Mesothelial cell of epicardium (in vitro differentiated cells): ENCODE results near the gene PARP3. TPM values are rescaled to one million over a fixed set of nuclear protein-coding genes. Genes with fewer than 3 reads are reported as not detected.

Experiments used
- DNase-seq, 2 experiments: peaks; one replicate each; pipeline ENCODE4 v3.0.0; 2021; ENCODE audit warnings: low spot score in 2 of 2; ENCODE audit not compliant: unreplicated experiment in 2 of 2
- H3K27ac Mint-ChIP-seq: 2 replicates; pipeline ENCODE4 v1.8.0; 2021; ENCODE audit warnings: mixed read lengths
- H3K27me3 Mint-ChIP-seq: 2 replicates; pipeline ENCODE4 v1.8.0; 2021; ENCODE audit warnings: low read depth, mixed read lengths
- H3K36me3 Mint-ChIP-seq: 2 replicates; pipeline ENCODE4 v1.8.0; 2021; ENCODE audit warnings: mixed read lengths
- H3K4me1 Mint-ChIP-seq: 2 replicates; pipeline ENCODE4 v1.8.0; 2021; ENCODE audit warnings: mixed read lengths
- H3K4me3 Mint-ChIP-seq: 2 replicates; pipeline ENCODE4 v1.8.0; 2021; ENCODE audit warnings: mild to moderate bottlenecking, moderate library complexity, mixed read lengths
- H3K9me3 Mint-ChIP-seq: 2 replicates; pipeline ENCODE4 v1.8.0; 2021; ENCODE audit warnings: mixed read lengths
- total RNA-seq: library from RNA; stranded (reverse); gene quantifications from 3 replicates; pipeline ENCODE4 v1.2.1, GENCODE V29; 2021
- TF ChIP-seq, protein P1 (sequence below): fragments of 200-600 bp; sonication (generic); IDR thresholded peaks from one replicate; pipeline ENCODE4 v1.5.0; 2021; ENCODE audit warnings: antibody characterized with exemption; ENCODE audit not compliant: unreplicated experiment

The PARP3 gene
- total RNA-seq, 1 donor from 2014 or later, result 13.2 TPM

DNA sequence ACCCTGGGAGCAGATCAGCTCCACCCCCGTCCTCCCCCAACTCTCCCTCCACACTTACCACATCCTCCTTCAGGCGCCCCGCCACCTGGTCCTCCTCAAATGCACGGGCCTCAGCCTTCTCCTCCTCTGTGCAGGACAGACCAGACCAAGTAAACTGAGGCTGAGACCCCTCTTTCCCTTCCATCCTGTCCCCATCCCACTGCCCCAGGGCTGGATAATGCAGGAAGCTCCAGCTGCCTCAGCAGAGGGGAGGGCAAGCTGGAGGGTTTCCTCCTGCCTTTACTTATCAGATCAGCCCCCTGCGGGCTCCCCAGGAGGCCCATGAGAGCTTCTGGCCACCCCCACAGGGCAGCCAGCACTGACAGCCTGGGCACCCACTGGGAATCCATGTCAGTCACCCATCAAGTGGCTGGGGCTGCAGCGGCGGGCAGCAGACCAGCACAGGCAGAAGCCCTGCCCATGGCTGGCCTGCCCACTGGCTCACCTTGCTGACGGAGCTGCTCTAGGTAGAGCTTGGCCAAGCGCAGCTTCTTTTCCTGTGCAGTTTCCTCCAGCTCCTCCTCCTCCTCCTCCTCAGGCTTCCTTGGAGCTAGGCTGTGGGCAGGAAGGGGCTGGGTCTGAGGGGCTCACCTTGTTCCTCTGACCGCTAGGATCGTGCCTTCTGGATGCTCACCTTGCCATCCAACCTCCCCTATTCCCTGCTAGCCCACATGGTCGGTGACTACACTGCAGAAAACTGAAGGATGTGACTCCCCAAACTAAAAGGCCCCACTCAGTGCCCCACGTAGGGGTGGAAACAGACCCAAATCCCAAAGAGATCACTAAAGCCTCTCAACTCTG lies 4.3 kb upstream of the PARP3 start:
- peak in 1 of 2 experiments; percentile 17 for DNase-seq
- Mint-ChIP-seq H3K27ac (no peak overlapping the region), H3K4me3 (no peak overlapping the region), H3K36me3 (peaks cover 17% of the 10 kb centered on the region), H3K4me1 (peaks cover 19% of the 10 kb centered on the region), H3K27me3 (no peaks in the 10 kb centered on the region), H3K9me3 (no peaks in the 10 kb centered on the region)
- TF ChIP-seq, protein P1, sequence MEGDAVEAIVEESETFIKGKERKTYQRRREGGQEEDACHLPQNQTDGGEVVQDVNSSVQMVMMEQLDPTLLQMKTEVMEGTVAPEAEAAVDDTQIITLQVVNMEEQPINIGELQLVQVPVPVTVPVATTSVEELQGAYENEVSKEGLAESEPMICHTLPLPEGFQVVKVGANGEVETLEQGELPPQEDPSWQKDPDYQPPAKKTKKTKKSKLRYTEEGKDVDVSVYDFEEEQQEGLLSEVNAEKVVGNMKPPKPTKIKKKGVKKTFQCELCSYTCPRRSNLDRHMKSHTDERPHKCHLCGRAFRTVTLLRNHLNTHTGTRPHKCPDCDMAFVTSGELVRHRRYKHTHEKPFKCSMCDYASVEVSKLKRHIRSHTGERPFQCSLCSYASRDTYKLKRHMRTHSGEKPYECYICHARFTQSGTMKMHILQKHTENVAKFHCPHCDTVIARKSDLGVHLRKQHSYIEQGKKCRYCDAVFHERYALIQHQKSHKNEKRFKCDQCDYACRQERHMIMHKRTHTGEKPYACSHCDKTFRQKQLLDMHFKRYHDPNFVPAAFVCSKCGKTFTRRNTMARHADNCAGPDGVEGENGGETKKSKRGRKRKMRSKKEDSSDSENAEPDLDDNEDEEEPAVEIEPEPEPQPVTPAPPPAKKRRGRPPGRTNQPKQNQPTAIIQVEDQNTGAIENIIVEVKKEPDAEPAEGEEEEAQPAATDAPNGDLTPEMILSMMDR, result no peak

DNA sequence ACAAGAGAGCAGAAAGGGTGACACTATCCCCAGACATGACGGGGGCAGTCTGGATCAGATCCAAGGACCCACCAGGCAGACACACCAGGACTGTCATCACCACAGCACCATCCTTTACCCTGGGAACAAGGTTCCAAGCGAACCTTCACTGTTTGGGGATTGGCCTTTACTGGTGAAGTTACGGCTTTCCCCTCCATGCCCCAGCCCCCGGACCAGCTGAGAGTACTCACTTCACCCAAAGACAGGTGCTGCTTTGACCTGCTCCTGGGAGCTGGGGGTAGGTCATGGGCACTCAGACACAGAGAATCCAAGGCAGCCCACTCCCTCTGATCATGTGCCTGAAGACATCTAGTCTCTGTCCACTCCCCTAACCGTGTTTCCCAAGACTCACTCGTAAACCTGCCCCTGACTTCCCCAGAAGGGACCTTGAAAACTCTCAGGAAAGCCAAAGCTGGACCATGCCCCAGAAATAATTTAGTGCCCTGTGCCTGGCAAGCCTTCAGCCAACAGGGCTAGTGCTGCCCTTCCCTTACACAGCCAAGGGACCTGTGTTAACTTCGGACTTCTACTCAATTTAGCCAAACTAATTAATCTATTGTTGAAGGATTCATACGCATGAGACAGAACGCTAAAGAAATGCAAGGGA lies 3.3 kb upstream of the PARP3 start:
- no peak overlapping the region for H3K4me3 Mint-ChIP-seq
- TF ChIP-seq, protein P1, result no peak
- no peaks in the 10 kb centered on the region for H3K9me3 Mint-ChIP-seq
- H3K4me1 Mint-ChIP-seq, result peaks cover 22% of the 10 kb centered on the region
- peak in 1 of 2 experiments; percentile 11 for DNase-seq
- H3K36me3 Mint-ChIP-seq, result peaks cover 14% of the 10 kb centered on the region
- no peak overlapping the region for H3K27ac Mint-ChIP-seq
- H3K27me3 Mint-ChIP-seq, result no peaks in the 10 kb centered on the region

DNA sequence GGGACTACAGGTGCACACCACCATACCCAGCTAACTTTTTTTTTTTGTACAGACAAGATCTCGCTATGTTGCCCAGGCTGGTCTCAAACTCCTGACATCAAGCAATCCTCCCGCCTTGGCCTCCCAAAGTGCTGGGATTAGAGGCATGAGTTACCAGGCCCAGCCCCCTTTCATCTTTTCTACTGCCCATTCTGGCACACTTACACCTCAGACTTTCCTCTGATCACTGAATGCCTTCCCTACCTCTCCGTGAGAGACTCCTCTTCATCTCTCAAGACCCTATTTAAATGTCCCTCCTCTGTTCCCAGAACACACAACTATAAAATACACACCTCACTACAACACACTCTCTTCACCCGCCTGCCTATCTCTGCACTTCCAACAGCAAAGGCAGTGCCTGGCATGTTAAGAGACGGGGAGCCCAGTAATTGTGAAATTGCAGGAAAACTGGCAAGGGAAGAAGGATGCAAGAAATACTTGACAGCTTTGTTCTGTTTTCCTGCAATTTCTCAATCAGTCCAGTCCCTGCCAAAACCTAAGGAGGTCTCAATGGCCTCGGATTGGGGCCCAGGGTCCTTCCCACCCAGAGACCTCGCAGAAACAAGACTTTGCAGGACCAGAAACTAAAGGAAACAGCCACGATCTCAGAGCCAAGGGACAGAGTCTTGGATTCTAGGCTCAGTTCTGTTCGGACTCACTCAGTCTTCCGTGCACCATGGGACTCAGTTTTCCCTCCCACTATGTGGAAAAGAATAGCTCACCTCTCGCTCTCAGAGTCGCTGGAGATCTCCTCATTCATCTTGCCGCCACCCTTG lies 1.3 kb upstream of the PARP3 start:
- DNase-seq, result peak in 1 of 2 experiments; percentile 29
- Mint-ChIP-seq H3K4me1 (peaks cover 22% of the 10 kb centered on the region), H3K27me3 (no peaks in the 10 kb centered on the region), H3K9me3 (no peaks in the 10 kb centered on the region), H3K36me3 (peaks cover 3% of the 10 kb centered on the region), H3K4me3 (peak overlapping the region; percentile 82), H3K27ac (peak overlapping the region; percentile 73)
- TF ChIP-seq, protein P1, result no peak

DNA sequence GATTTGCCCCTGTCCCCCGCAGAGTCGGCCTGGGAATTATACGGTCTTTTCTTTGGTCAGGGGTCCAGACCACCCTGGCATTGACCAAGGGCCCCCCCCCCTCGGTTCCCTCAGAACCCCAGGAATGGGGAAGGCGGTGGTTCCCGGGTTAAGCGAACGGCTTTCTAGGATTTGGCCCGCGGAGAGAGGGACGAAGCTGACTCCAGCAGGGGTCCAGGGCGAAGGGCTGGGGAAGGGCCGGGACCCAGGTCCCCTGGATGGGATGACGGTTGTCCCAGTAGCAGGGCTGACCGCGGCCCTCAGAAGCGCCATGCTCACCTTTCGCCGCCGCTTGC lies 733 bp upstream of the PARP3 start:
- Mint-ChIP-seq H3K4me1 (peaks cover 22% of the 10 kb centered on the region), H3K4me3 (peak overlapping the region; percentile 82), H3K9me3 (no peaks in the 10 kb centered on the region), H3K36me3 (no peaks in the 10 kb centered on the region), H3K27me3 (no peaks in the 10 kb centered on the region), H3K27ac (peak overlapping the region; percentile 73)
- DNase-seq, result no peak
- TF ChIP-seq, protein P1, result no peak

DNA sequence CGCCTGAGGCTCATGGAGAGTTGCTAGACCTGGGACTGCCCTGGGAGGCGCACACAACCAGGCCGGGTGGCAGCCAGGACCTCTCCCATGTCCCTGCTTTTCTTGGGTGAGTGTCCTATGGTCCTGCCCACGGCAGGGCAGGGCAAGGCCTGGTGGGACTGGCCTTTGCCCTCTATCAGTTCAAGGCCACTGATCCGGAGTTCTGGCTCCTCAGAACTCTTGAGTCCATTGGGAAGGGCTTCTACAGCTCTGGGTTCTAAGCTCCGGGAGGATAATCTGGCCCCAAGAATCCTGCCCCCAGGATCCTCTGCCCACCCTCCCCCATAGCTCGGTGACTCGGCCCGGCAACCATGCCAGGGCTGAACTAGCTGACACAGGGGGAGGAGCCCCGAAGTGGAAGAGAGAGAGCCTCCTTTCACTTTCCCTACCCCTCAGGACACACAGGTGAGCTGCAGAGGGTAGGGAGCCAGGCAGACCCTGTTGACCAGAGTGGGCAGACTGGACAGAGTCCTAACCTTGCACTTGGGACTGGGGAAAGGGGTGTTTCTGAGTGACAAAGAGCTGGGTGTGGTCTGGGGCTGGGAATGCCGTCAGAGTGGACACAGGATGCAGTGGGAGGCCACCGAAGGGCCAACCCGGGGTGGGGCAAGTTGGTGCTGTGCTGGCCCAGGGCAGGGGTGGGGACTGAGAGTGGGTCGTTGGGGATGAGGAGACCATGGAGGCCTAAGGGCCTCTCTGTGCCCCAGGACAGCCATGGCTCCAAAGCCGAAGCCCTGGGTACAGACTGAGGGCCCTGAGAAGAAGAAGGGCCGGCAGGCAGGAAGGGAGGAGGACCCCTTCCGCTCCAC lies 664 bp downstream of the PARP3 start:
- no peaks in the 10 kb centered on the region for H3K27me3 Mint-ChIP-seq
- H3K4me3 Mint-ChIP-seq, result peak overlapping the region; percentile 82
- no peaks in the 10 kb centered on the region for H3K36me3 Mint-ChIP-seq
- no peaks in the 10 kb centered on the region for H3K9me3 Mint-ChIP-seq
- DNase-seq, result no peak
- peaks cover 22% of the 10 kb centered on the region for H3K4me1 Mint-ChIP-seq
- TF ChIP-seq, protein P1, result no peak
- peak overlapping the region; percentile 82 for H3K27ac Mint-ChIP-seq
